ENCODE results near the gene COL24A1. TPM values are rescaled to one million over a fixed set of nuclear protein-coding genes. Genes with fewer than 3 reads are reported as not detected.
A peak's percentile ranks its signal among the peaks of the same experiment; 100 is the strongest.

COL24A1 gene
- total RNA-seq, 1 donor from 2014 or later, result 1.1 TPM

GRCh38 chr1:85707990-85708828 is 448.4 kb downstream of the COL24A1 start, which contains the start of gene ZNHIT6:
ZNHIT6 (minus strand) TSS chr1:85708433; CDS start chr1:85708284, 149 bp downstream.
- H3K9me3 ChIP-seq, result no peaks in the 10 kb centered on the region
- intact Hi-C loops (cut with DNase I), result no loop called here
- peak; percentile 98 to 99 for ATAC-seq
- peaks cover 18% of the 10 kb centered on the region for H3K36me3 ChIP-seq
- H3K27ac ChIP-seq, result peak within 1 kb of the TSS; percentile 87
- DNase-seq, result peak; percentile 94
- TF ChIP-seq CTCF (IDR thresholded peaks at IDR 0.05), result peak; percentile 40
- H3K27me3 ChIP-seq (ENCODE audit: low read depth), result no peaks in the 10 kb centered on the region
- H3K4me3 ChIP-seq, result peak within 1 kb of the TSS; percentile 84
- peaks cover 13% of the 10 kb centered on the region for H3K4me1 ChIP-seq

GRCh38 chr1:85707267-85707989 is 449.1 kb downstream of the COL24A1 start:
- H3K4me1 ChIP-seq, result peaks cover 13% of the 10 kb centered on the region
- peak overlapping the region; percentile 84 for H3K4me3 ChIP-seq
- DNase-seq, result no peak
- no peaks in the 10 kb centered on the region for H3K27me3 ChIP-seq (ENCODE audit: low read depth)
- H3K36me3 ChIP-seq, result peaks cover 21% of the 10 kb centered on the region
- no peak for ATAC-seq
- no peaks in the 10 kb centered on the region for H3K9me3 ChIP-seq
- TF ChIP-seq CTCF (IDR thresholded peaks at IDR 0.05), result no peak
- peak overlapping the region; percentile 87 for H3K27ac ChIP-seq
- intact Hi-C loops (cut with DNase I), result no loop called here

GRCh38 chr1:85705940-85706339 is 450.6 kb downstream of the COL24A1 start:
- peaks cover 36% of the 10 kb centered on the region for H3K36me3 ChIP-seq
- H3K4me1 ChIP-seq, result peaks cover 13% of the 10 kb centered on the region
- TF ChIP-seq CTCF (IDR thresholded peaks at IDR 0.05), result no peak
- ATAC-seq (no peak), DNase-seq (no peak)
- no peaks in the 10 kb centered on the region for H3K27me3 ChIP-seq (ENCODE audit: low read depth)
- H3K9me3 ChIP-seq, result no peaks in the 10 kb centered on the region
- no peak overlapping the region for H3K4me3 ChIP-seq
- H3K27ac ChIP-seq, result no peak overlapping the region
- intact Hi-C loops (cut with DNase I), result no loop called here

- no peak for TF ChIP-seq CTCF (IDR thresholded peaks at IDR 0.05)
- Histone ChIP-seq H3K27ac (no peak overlapping the region), H3K9me3 (no peaks in the 10 kb centered on the region), H3K36me3 (peaks cover 37% of the 10 kb centered on the region), H3K27me3 (ENCODE audit: low read depth) (no peaks in the 10 kb centered on the region), H3K4me3 (no peak overlapping the region), H3K4me1 (no peaks in the 10 kb centered on the region)
- DNase-seq (no peak), ATAC-seq (no peak)
- intact Hi-C loops (cut with DNase I), result no loop called here
These were observed 456.1 kb downstream of the COL24A1 start for GRCh38 chr1:85700422-85700821.

- ATAC-seq (no peak), DNase-seq (no peak)
- no peak for TF ChIP-seq CTCF (IDR thresholded peaks at IDR 0.05)
- Histone ChIP-seq H3K27me3 (ENCODE audit: low read depth) (no peaks in the 10 kb centered on the region), H3K4me3 (no peak overlapping the region), H3K9me3 (no peaks in the 10 kb centered on the region), H3K36me3 (peaks cover 27% of the 10 kb centered on the region), H3K27ac (no peak overlapping the region), H3K4me1 (no peaks in the 10 kb centered on the region)
- intact Hi-C loops (cut with DNase I), result no loop called here
These were observed 458.7 kb downstream of the COL24A1 start for GRCh38 chr1:85697895-85698294.
